HepG2 (cell line): ENCODE data around the gene VWA1. TPM values are rescaled to one million over a fixed set of nuclear protein-coding genes. Genes with fewer than 3 reads are reported as not detected.

ENCODE experiments used
- BORCS8-MEF2B ChIP-seq: sonication (generic); formaldehyde crosslinking; IDR thresholded peaks from 2 replicates; pipeline ENCODE4 v1.8.0; 2022; ENCODE audit warnings: mild to moderate bottlenecking, missing genetic modification reagents
- CAMTA2 ChIP-seq: sonication (generic); formaldehyde crosslinking; IDR thresholded peaks from 2 replicates; pipeline ENCODE4 v1.4.0; 2020; ENCODE audit warnings: mild to moderate bottlenecking, missing genetic modification reagents, borderline replicate concordance
- EEA1 ChIP-seq: sonication (generic); formaldehyde crosslinking; IDR thresholded peaks from 2 replicates; pipeline ENCODE4 v1.5.1; 2020; ENCODE audit warnings: mild to moderate bottlenecking, missing genetic modification reagents, borderline replicate concordance
- IKZF1 ChIP-seq: fragments of 450-650 bp; IDR thresholded peaks from 2 replicates; pipeline ENCODE4 v1.7.1; 2016
- MXD4 ChIP-seq: IDR thresholded peaks from 2 replicates; pipeline ENCODE4 v1.6.1; 2016; ENCODE audit warnings: mild to moderate bottlenecking, missing biosample characterization, missing genetic modification reagents
- NCOA5 ChIP-seq: sonication (generic); formaldehyde crosslinking; IDR thresholded peaks from 2 replicates; pipeline ENCODE4 v1.4.0; 2020; ENCODE audit warnings: missing genetic modification reagents
- PPARG ChIP-seq: conservative IDR thresholded peaks from 2 replicates; pipeline ENCODE4 v1.6.1; 2016; ENCODE audit warnings: missing biosample characterization, missing genetic modification reagents
- RFX1 ChIP-seq: fragments of 450-650 bp; IDR thresholded peaks from 2 replicates; pipeline ENCODE4 v1.6.1; 2017
- RXRA ChIP-seq: sonication (generic); formaldehyde crosslinking; IDR thresholded peaks from 2 replicates; pipeline ENCODE4 v1.5.1; 2020; ENCODE audit warnings: missing genetic modification reagents
- SP2 ChIP-seq: sonication (generic); formaldehyde crosslinking; IDR thresholded peaks from 2 replicates; pipeline ENCODE4 v1.5.1; 2020; ENCODE audit warnings: mild to moderate bottlenecking, missing genetic modification reagents
- SRSF1 ChIP-seq: fragments of 200-400 bp; formaldehyde crosslinking; optimal IDR thresholded peaks from 2 replicates; pipeline ENCODE3; 2017; ENCODE audit warnings: mild to moderate bottlenecking, low read depth, low read length, moderate library complexity
- TOPORS ChIP-seq: sonication (generic); formaldehyde crosslinking; IDR thresholded peaks from 2 replicates; pipeline ENCODE4 v1.8.0; 2023; ENCODE audit warnings: mild to moderate bottlenecking, missing genetic modification reagents
- ZNF333 ChIP-seq: sonication (generic); formaldehyde crosslinking; IDR thresholded peaks from 2 replicates; pipeline ENCODE4 v1.4.0; 2020; ENCODE audit warnings: mild to moderate bottlenecking, missing genetic modification reagents, borderline replicate concordance
- ZNF33A ChIP-seq: sonication (generic); formaldehyde crosslinking; IDR thresholded peaks from 2 replicates; pipeline ENCODE4 v1.5.1; 2020; ENCODE audit warnings: missing genetic modification reagents, mild to moderate bottlenecking, moderate library complexity, borderline replicate concordance
- ZNF484 ChIP-seq: sonication (generic); formaldehyde crosslinking; IDR thresholded peaks from 2 replicates; pipeline ENCODE4 v1.5.1; 2020; ENCODE audit warnings: mild to moderate bottlenecking, low read depth, missing genetic modification reagents, borderline replicate concordance
- ZNF577 ChIP-seq: sonication (generic); formaldehyde crosslinking; IDR thresholded peaks from 2 replicates; pipeline ENCODE4 v1.4.0; 2020; ENCODE audit warnings: mild to moderate bottlenecking, low read depth, missing genetic modification reagents, borderline replicate concordance
- ZNF598 ChIP-seq: sonication (generic); formaldehyde crosslinking; IDR thresholded peaks from 2 replicates; pipeline ENCODE4 v1.5.1; 2020; ENCODE audit warnings: mild to moderate bottlenecking, missing genetic modification reagents, borderline replicate concordance
- ZNF605 ChIP-seq: sonication (generic); formaldehyde crosslinking; IDR thresholded peaks from 2 replicates; pipeline ENCODE4 v1.8.0; 2022; ENCODE audit warnings: mild to moderate bottlenecking, missing genetic modification reagents
- ZNF737 ChIP-seq: sonication (generic); formaldehyde crosslinking; IDR thresholded peaks from 2 replicates; pipeline ENCODE4 v1.5.0; 2020; ENCODE audit warnings: missing genetic modification reagents, mild to moderate bottlenecking, borderline replicate concordance
- ZNF782 ChIP-seq: sonication (generic); formaldehyde crosslinking; IDR thresholded peaks from 2 replicates; pipeline ENCODE4 v1.4.0; 2020; ENCODE audit warnings: missing genetic modification reagents, mild to moderate bottlenecking, borderline replicate concordance
- ZNF792 ChIP-seq: IDR thresholded peaks from 2 replicates; pipeline ENCODE4 v1.6.1; 2016
- ZNF816 ChIP-seq: sonication (generic); formaldehyde crosslinking; IDR thresholded peaks from 2 replicates; pipeline ENCODE4 v1.8.0; 2022; ENCODE audit warnings: missing genetic modification reagents, mild to moderate bottlenecking, borderline replicate concordance
- ZNF841 ChIP-seq: sonication (generic); formaldehyde crosslinking; IDR thresholded peaks from 2 replicates; pipeline ENCODE4 v1.8.1; 2023; ENCODE audit warnings: missing genetic modification reagents, borderline replicate concordance
- polyA plus RNA-seq, 8 experiments: library from polyadenylated mRNA; depleted of rRNA in 3 of 8; stranded (reverse) in 7 of 8; unstranded in 1 of 8; fragments of >200 nt; fragmentation: Illumina TruSeq in 4 of 8; extraction: Trizol in 4 of 8; gene quantifications; 2 replicates each; pipeline versions ENCODE4 v1.2.1 to v1.2.3, GENCODE V29; 2011 to 2016; ENCODE audit warnings: low read depth in 4 of 8, missing spikeins in 1 of 8, mixed read lengths in 1 of 8; ENCODE audit not compliant: insufficient read depth in 1 of 8
- total RNA-seq, 5 experiments: library from RNA; depleted of rRNA; stranded (reverse); fragments of >200 nt; fragmentation: Illumina TruSeq; extraction: Trizol; gene quantifications; 2 replicates each; pipeline ENCODE4 v1.2.3, GENCODE V29; 2016; ENCODE audit warnings: low read depth in 1 of 5
- TF ChIP-seq, protein P1 (sequence below): sonication (generic); formaldehyde crosslinking; IDR thresholded peaks from 2 replicates; pipeline ENCODE4 v1.4.0; 2020; ENCODE audit warnings: missing genetic modification reagents
- TF ChIP-seq, protein P2 (sequence below): IDR thresholded peaks from 2 replicates; pipeline ENCODE4 v1.6.1; 2016; ENCODE audit warnings: missing genetic modification reagents, missing compliant biosample characterization
- TF ChIP-seq, protein P3 (sequence below): sonication (generic); formaldehyde crosslinking; IDR thresholded peaks from 2 replicates; pipeline ENCODE4 v1.5.0; 2020; ENCODE audit warnings: missing genetic modification reagents
- TF ChIP-seq, protein P4 (sequence below): IDR thresholded peaks from 2 replicates; pipeline ENCODE4 v1.6.1; 2016; ENCODE audit warnings: control low read depth

VWA1 gene
- total and polyA plus RNA-seq, 2 of the 13 experiments (the other 11 are each of a cell fraction or from before 2014, with no cell fraction given), result 40.9 to 57.5 TPM

DNA sequence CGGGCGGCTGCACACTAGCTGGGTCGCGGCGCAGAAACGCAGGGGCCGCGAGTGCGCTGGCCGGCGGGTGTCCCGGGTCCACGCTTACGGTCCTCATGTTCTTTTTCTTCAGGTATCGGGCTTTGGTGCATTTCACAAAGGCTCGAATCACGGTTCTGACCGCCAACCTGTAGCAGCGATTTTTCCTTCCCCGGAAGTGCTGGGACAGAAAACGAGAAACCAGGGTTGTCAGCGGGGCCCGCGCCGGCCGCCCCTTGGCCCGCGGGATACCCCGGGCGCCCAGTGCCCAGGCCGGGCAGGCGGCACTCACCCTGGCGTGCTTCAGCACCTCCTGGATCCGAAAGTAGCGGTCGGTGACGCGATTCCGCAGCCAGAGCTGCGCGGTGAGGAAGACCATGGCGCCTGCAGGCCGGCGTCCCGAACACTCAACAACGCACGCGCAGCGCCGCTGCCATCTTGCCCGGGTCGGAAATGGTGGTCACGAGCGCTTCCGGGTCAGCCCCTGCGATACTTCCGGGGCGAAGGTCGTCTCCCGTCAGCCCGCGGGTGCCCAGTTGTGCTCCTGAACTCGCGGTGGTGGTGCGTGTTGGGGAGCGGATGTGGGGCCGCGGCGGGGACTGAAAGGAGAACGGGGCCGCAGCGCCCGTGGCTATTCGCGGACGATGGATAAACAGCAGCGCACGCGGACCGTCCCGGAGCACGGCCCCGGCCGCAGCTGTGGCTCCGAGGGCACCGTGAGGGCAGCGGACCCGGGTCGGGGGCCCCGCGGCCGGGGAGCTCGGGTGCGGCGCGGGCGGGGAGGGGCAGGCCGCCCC is 28.5 kb upstream of the VWA1 start, which contains the start of gene MRPL20 (continued):
- TF ChIP-seq ZNF816 (CRISPR knock-in tag) (peak; percentile 93; the same call in 1 of the 2 replicates), TOPORS (CRISPR knock-in tag) (peak; percentile 87), ZNF333 (peak; percentile 70; the same call in 1 of the 2 replicates), ZNF841 (CRISPR knock-in tag) (peak; percentile 28; the same call in 1 of the 2 replicates), ZNF598 (peak; percentile 93), MXD4 (CRISPR knock-in tag) (peak; percentile 94), ZNF792 (peak; percentile 42; the same call in 1 of the 2 replicates), ZNF605 (CRISPR knock-in tag) (peak; percentile 87), ZNF577 (no peak), SRSF1 (no peak), PPARG (peak; percentile 53), CAMTA2 (CRISPR knock-in tag) (peak; percentile 84; the same call in 1 of the 2 replicates), IKZF1 (no peak), RFX1 (no peak), RXRA (peak; percentile 88), NCOA5 (CRISPR knock-in tag) (no peak), ZNF737 (CRISPR knock-in tag) (no peak), ZNF33A (CRISPR knock-in tag) (0 out of 2 replicates have a peak, but pooled peaks have one; percentile 51), BORCS8-MEF2B (CRISPR knock-in tag) (peak; percentile 65; the same call in 1 of the 2 replicates), EEA1 (CRISPR knock-in tag) (peak; percentile 81), ZNF782 (CRISPR knock-in tag) (peak; percentile 85), SP2 (CRISPR knock-in tag) (peak; percentile 71), ZNF484 (peak; percentile 52; the same call in 1 of the 2 replicates)
- TF ChIP-seq, protein P1, sequence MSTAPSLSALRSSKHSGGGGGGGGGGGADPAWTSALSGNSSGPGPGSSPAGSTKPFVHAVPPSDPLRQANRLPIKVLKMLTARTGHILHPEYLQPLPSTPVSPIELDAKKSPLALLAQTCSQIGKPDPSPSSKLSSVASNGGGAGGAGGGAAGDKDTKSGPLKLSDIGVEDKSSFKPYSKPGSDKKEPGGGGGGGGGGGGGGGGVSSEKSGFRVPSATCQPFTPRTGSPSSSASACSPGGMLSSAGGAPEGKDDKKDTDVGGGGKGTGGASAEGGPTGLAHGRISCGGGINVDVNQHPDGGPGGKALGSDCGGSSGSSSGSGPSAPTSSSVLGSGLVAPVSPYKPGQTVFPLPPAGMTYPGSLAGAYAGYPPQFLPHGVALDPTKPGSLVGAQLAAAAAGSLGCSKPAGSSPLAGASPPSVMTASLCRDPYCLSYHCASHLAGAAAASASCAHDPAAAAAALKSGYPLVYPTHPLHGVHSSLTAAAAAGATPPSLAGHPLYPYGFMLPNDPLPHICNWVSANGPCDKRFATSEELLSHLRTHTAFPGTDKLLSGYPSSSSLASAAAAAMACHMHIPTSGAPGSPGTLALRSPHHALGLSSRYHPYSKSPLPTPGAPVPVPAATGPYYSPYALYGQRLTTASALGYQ (CRISPR knock-in tag), result peak; percentile 47; the same call in 1 of the 2 replicates
- TF ChIP-seq, protein P2, sequence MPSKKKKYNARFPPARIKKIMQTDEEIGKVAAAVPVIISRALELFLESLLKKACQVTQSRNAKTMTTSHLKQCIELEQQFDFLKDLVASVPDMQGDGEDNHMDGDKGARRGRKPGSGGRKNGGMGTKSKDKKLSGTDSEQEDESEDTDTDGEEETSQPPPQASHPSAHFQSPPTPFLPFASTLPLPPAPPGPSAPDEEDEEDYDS, result peak; percentile 94
- TF ChIP-seq, protein P3, sequence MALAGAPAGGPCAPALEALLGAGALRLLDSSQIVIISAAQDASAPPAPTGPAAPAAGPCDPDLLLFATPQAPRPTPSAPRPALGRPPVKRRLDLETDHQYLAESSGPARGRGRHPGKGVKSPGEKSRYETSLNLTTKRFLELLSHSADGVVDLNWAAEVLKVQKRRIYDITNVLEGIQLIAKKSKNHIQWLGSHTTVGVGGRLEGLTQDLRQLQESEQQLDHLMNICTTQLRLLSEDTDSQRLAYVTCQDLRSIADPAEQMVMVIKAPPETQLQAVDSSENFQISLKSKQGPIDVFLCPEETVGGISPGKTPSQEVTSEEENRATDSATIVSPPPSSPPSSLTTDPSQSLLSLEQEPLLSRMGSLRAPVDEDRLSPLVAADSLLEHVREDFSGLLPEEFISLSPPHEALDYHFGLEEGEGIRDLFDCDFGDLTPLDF, result no peak
- TF ChIP-seq, protein P4, sequence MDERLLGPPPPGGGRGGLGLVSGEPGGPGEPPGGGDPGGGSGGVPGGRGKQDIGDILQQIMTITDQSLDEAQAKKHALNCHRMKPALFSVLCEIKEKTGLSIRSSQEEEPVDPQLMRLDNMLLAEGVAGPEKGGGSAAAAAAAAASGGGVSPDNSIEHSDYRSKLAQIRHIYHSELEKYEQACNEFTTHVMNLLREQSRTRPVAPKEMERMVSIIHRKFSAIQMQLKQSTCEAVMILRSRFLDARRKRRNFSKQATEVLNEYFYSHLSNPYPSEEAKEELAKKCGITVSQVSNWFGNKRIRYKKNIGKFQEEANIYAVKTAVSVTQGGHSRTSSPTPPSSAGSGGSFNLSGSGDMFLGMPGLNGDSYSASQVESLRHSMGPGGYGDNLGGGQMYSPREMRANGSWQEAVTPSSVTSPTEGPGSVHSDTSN (CRISPR knock-in tag), result peak; percentile 30; the same call in 1 of the 2 replicates
